ENCODE measurements around the gene ATP6V1E1.

ATP6V1E1 gene

DNA sequence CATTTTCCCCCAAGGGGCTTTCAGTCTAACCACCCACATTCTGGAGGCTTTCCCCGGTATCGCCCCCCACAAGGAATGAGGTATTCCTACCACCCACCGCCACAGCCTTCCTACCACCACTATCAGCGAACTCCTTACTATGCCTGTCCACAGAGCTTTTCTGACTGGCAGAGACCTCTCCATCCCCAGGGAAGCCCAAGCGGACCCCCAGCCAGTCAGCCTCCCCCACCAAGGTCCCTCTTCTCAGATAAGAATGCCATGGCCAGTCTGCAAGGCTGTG lies 79.9 kb downstream of the ATP6V1E1 start:
- DNase-seq = no peak

DNA sequence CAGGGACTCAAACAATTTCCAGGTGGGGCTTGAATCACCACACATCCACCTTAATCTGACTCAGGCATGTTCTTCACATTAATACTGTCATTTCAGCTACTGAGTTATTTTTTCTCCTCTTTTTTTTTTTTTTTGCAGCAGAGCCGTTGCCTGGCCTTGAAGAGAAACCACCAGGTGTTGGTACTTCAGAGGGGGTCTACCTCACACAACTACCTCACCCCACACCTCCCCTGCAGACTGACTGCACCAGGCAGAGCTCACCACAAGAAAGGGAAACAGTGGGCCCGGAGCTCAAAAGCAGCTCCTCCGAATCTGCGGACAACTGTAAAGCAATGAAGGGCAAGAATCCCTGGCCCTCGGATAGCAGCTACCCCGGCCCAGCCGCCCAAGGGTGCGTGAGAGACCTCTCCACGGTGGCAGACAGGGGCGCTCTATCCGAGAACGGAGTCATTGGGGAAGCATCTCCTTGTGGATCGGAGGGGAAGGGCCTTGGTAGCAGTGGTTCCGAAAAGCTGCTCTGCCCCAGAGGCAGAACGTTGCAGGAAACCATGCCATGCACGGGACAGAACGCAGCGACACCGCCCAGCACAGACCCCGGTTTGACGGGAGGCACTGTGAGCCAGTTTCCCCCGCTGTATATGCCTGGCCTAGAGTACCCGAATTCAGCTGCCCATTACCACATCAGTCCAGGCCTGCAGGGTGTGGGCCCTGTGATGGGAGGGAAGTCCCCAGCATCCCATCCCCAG lies 80.4 kb downstream of the ATP6V1E1 start:
- DNase-seq = no peak

DNA sequence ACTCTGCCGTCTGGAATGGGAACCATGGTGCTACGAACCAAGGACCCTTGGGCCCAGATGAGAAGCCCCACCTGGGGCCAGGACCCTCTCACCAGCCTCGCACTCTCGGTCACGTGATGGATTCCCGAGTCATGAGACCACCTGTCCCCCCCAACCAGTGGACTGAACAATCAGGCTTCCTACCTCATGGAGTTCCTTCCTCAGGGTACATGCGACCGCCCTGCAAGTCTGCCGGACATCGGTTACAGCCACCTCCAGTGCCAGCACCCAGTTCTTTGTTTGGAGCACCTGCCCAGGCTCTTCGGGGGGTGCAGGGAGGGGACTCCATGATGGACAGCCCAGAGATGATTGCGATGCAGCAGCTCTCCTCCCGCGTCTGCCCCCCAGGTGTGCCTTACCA lies 86.1 kb downstream of the ATP6V1E1 start:
- no peak for DNase-seq

Data from amygdala (tissue), 56 donors.